Common myeloid progenitor, CD34-positive (primary cell): ENCODE data around the gene CAPN15. TPM values are rescaled to one million over a fixed set of nuclear protein-coding genes. Genes with fewer than 3 reads are reported as not detected.
"Not testable (repeated sequence)": the region's sequence is repeated elsewhere in the genome, so short reads cannot be mapped to it uniquely, and the experiment has no call there.

ENCODE experiments used
- CTCF ChIA-PET: fragments of 350-600 bp; sonication (Branson Sonifier 250); formaldehyde crosslinking; loops from one replicate; lab custom pipeline; 2021; ENCODE audit warnings: antibody characterized with exemption; lab: Charles Lee
- POLR2A ChIA-PET: fragments of 350-600 bp; sonication (Branson Sonifier 250); formaldehyde crosslinking; loops from one replicate; lab custom pipeline; 2021; ENCODE audit warnings: antibody characterized with exemption; lab: Charles Lee
- DNase-seq, 3 donors: peaks; one replicate each; pipeline versions ENCODE4 v3.0.0 to v3.0.0-alpha.2; 2013
- H3K27ac ChIP-seq, 2 experiments: 1 replicate in 1 of 2; 2 replicates in 1 of 2; pipeline ENCODE4 v1.7.0; 2013; ENCODE audit warnings: inconsistent platforms in 2 of 2, low read length in 2 of 2, mild to moderate bottlenecking in 2 of 2, low read depth in 1 of 2, moderate library complexity in 1 of 2; ENCODE audit not compliant: severe bottlenecking in 2 of 2, insufficient read depth in 1 of 2, poor library complexity in 1 of 2
- H3K27me3 ChIP-seq, 5 experiments: replicated peaks in 2 of 5; 1 replicate in 3 of 5; 2 replicates in 2 of 5; pipeline versions ENCODE4 v1.6.1 to v1.7.0; 2013; ENCODE audit warnings: low read length in 4 of 5, mild to moderate bottlenecking in 2 of 5, moderate library complexity in 2 of 5, inconsistent platforms in 1 of 5; ENCODE audit not compliant: insufficient read depth in 5 of 5, control insufficient read depth in 4 of 5
- H3K36me3 ChIP-seq, 4 experiments: 1 replicate in 2 of 4; 2 replicates in 2 of 4; pipeline versions ENCODE4 v1.6.1 to v1.7.0; 2013; ENCODE audit warnings: low read length in 3 of 4, control low read depth in 1 of 4, mild to moderate bottlenecking in 1 of 4; ENCODE audit not compliant: control insufficient read depth in 4 of 4, insufficient read depth in 4 of 4
- H3K4me1 ChIP-seq, 4 experiments: 1 replicate in 3 of 4; 2 replicates in 1 of 4; pipeline versions ENCODE4 v1.6.1 to v1.7.1; 2013; ENCODE audit warnings: low read length in 3 of 4, mild to moderate bottlenecking in 3 of 4, control low read depth in 1 of 4, inconsistent platforms in 1 of 4, moderate library complexity in 1 of 4; ENCODE audit not compliant: control insufficient read depth in 4 of 4, insufficient read depth in 4 of 4; ENCODE audit errors: control extremely low read depth in 1 of 4
- H3K4me3 ChIP-seq, 7 experiments: 1 replicate in 4 of 7; 2 replicates in 3 of 7; pipeline versions ENCODE4 v1.5.1 to v1.7.0; 2013; ENCODE audit warnings: mild to moderate bottlenecking in 7 of 7, low read length in 6 of 7, moderate library complexity in 6 of 7, inconsistent platforms in 2 of 7, low read depth in 2 of 7, control low read depth in 1 of 7; ENCODE audit not compliant: insufficient read depth in 4 of 7, control insufficient read depth in 1 of 7; ENCODE audit errors: extremely low read depth in 1 of 7
- H3K9me3 ChIP-seq, 5 experiments: 1 replicate in 4 of 5; 2 replicates in 1 of 5; pipeline versions ENCODE4 v1.6.1 to v1.7.1; 2013; ENCODE audit warnings: low read length in 4 of 5, mild to moderate bottlenecking in 2 of 5, inconsistent platforms in 1 of 5, low read depth in 1 of 5, moderate library complexity in 1 of 5; ENCODE audit not compliant: control insufficient read depth in 4 of 5, insufficient read depth in 2 of 5; ENCODE audit errors: control extremely low read depth in 1 of 5
- WGBS: methylation state at CpG from one replicate; pipeline ENCODE4 v1.1.5; 2013; ENCODE audit not compliant: insufficient coverage; 5-methylcytosine and 5-hydroxymethylcytosine counted together
- polyA plus RNA-seq: library from polyadenylated mRNA; unstranded; fragments of 120-200 nt; gene quantifications from one replicate; pipeline ENCODE4 v1.2.1, GENCODE V29; 2013

The CAPN15 gene
- 17.7 TPM for polyA plus RNA-seq

DNA sequence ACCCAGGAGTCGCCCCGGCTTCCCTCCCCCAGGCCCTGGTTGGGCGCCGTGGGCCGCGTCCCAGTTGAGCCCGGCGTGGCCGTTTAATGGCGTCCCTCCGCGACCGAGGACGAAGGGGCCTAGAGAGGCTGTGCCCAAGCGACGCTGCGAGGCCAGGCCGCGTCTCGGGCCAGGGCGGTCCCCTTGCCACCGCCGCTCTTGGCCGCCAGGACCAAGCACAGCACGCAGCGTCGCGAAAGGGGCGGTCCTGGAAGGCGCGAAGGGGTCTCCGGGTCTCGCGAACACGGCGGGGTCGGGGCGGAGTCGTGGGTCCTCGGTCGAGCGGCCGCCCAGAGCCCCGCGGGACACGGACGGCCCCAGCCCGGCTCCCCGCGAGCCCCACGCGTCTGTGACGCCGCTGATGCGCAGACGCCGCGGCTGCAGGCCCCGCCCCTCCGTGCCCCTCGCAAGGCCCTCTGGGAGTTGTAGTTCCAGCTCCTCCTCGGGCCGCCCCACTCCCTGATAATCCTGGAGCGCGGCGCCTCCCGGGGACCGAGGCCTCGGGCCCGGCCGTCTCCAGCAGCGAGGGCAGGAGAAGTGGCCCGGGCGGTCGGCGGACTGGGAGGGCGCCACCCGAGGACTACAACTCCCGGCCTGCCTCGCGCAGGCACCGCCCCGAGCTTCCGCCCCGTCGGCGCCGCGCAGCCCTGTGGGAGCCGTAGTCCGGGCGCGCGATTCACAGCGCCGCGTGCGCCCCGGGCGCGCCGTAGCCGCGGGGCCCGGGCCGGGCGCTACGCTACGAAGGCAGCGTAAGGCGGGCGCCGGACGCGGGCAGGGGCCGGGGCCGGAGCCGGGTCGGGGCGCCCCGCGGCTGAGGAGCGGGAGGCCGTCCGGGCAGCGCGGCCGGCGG lies at the start of gene CAPN15:
CAPN15 (plus strand) TSS at position 698 of the 889 bp plus-strand sequence. CDS start 19,127 bp downstream, outside the sequence.
- ChIA-PET POLR2A (interaction anchor here (1.0 kb wide), 1 partner anchor 61 kb away, joined by 5 read pairs; no protein-coding TSS in a partner anchor), CTCF (interaction anchor here (0.8 to 1.3 kb wide), 2 partner anchors 32 to 42 kb away, joined by 3 read pairs; no protein-coding TSS in a partner anchor)
- H3K27me3 ChIP-seq: no peaks in the 10 kb centered on the region
- H3K9me3 ChIP-seq: no peaks in the 10 kb centered on the region
- peaks cover 0 to 19% (median 2%) of the 10 kb centered on the region in 4 experiments for H3K36me3 ChIP-seq
- DNase-seq: peak; percentile 85 to 92 (median 91)
- H3K4me1 ChIP-seq: peaks cover 0 to 43% (median 33%) of the 10 kb centered on the region in 4 experiments
- under 1% methylated on average over 123 of the region's 129 CpGs for WGBS
- peak within 1 kb of the TSS; percentile 75 to 89 for H3K27ac ChIP-seq
- peak within 1 kb of the TSS; percentile 63 to 91 (median 83) for H3K4me3 ChIP-seq

DNA sequence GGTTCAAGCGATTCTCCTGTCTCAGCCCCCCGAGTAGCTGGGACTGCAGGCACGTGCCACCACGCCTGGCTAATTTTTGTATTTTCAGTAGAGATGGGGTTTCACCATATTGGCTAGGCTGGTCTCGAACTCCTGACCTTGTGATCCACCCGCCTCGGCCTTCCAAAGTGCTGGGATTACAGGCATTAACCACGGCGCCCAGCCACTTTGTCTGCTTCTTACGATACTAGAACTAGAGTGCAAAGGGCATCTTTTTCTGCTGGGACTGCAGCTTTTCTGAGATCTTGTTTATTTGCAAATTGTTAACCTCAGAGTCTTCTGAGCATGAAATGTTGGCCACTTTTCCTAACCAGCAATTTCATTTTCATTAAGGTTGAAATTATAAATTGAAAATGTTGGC lies 49.2 kb upstream of the CAPN15 start:
- peaks cover 0 to 23% (median 3%) of the 10 kb centered on the region in 4 experiments for H3K4me1 ChIP-seq
- POLR2A ChIA-PET: interaction anchor here (0.6 kb wide), 1 partner anchor 19 kb away, joined by 6 read pairs; no protein-coding TSS in a partner anchor

DNA sequence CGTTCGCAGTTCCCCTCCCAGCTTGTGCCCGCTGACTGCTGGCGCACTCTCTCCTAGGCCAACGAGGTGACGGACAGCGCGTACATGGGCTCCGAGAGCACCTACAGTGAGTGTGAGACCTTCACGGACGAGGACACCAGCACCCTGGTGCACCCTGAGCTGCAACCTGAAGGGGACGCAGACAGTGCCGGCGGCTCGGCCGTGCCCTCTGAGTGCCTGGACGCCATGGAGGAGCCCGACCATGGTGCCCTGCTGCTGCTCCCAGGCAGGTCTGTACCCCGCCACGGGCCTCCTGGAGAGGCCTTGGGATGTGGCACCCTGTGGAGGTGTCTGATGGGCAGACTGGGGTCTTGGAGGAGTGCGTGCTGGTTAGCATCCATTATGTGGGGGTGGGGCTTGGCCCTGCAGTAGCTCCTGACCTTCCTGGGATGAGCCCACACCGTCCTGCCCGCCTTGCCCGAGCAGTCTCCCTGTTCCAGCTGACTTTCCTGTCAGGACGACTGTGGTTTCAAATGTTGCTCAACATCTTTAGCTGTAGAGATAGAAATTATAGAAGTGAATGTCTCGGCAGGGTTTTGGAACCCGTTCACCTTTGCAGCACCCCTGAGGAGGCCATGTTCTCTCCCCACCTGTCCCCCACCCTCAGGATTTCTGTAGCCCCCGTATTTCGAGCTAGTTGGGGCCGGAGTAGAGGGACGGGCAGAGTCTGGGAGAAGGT lies 44.9 kb upstream of the CAPN15 start:
- H3K27me3 ChIP-seq: no peaks in the 10 kb centered on the region
- POLR2A ChIA-PET: no interaction called here
- CTCF ChIA-PET: interaction anchor here (1.3 to 2.0 kb wide), 4 partner anchors 12 to 110 kb away, joined by 3 to 4 read pairs (median 4); no protein-coding TSS in a partner anchor
- peaks cover 2 to 19% (median 8%) of the 10 kb centered on the region in 4 experiments for H3K36me3 ChIP-seq
- H3K27ac ChIP-seq: no peak overlapping the region
- WGBS: 99% methylated on average over 28 of the region's 31 CpGs
- H3K4me1 ChIP-seq: peaks cover 0 to 9% (median 0%) of the 10 kb centered on the region in 4 experiments
- no peak overlapping the region for H3K4me3 ChIP-seq
- no peak for DNase-seq
- H3K9me3 ChIP-seq: no peaks in the 10 kb centered on the region

More for the DNA sequence above, 49.2 kb upstream of the CAPN15 start:
- not testable (repeated sequence) for H3K27me3 ChIP-seq, H3K27ac ChIP-seq, DNase-seq, H3K4me3 ChIP-seq, H3K9me3 ChIP-seq
- peaks cover 0 to 12% (median 6%) of the 10 kb centered on the region in 4 experiments for H3K36me3 ChIP-seq
- 97% methylated on average over 6 of the region's 10 CpGs for WGBS
- CTCF ChIA-PET: interaction anchor here (2.7 kb wide), 1 partner anchor 10 kb away, joined by 13 read pairs; no protein-coding TSS in a partner anchor

DNA sequence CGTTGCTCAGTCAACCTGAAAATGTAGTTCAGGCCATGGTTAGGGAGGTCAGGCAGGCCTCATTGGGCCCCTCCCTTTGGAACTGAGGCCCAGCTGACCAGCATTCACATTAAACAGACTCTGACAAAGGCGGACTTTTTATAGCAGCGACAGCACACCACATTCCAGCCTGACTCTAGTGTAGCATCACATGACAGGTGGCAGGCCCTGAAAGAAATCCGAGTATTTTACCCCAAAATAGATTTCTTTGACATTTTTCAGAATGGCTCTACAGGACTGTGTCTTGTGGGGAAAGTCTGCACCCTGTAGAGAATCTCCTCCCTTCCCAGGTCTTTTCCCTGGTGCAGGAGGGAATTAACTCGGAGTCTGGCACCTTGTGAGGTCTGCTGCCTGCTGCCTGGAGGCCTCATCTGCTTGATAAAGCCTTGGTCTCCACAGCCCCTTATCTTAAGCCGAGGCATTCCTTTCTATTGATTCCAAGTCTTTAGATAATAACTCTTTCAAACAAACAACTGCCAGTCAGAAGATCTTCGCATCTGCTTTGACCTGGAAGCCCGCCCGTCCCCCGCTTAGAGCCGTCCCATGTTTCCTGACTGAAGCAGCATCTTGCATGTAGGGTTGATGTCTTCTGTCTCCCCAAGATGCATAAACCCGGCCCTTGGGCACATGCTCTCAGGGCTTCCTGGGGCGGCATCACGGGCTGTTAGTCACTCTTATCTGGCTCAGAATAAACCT lies 44.0 kb upstream of the CAPN15 start:
- Histone ChIP-seq H3K9me3 (no peaks in the 10 kb centered on the region), H3K27ac (no peak overlapping the region), H3K4me3 (no peak overlapping the region), H3K27me3 (no peaks in the 10 kb centered on the region), H3K36me3 (peaks cover 2 to 21% (median 8%) of the 10 kb centered on the region in 4 experiments), H3K4me1 (peaks cover 0 to 5% (median 0%) of the 10 kb centered on the region in 4 experiments)
- 96% methylated on average over 11 of the region's 14 CpGs for WGBS
- CTCF ChIA-PET: interaction anchor here (0.6 to 2.0 kb wide), 4 partner anchors 11 to 109 kb away, joined by 3 to 4 read pairs (median 3); no protein-coding TSS in a partner anchor
- POLR2A ChIA-PET: no interaction called here
- DNase-seq: no peak

DNA sequence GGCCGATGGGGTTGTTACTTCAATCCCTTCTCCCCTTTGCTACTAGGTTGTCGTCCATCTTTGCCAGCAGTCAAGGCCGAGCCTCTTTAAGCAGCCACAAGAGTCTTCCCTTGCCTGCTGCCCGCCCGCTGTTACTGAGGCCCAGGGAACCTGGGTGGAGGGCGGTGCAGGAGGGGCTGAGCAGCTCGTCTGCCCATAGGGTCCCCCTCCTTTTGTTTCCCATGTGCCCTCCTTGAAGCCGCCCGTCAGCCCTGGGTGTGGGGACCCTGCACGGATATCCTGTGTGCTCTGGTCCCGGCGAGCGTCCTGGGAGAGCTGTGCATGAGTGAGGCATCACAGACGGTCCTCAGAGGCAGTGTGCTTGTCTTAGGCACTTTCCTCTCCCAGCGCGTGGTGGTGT lies 37.9 kb upstream of the CAPN15 start:
- POLR2A ChIA-PET: no interaction called here
- H3K36me3 ChIP-seq: peaks cover 0 to 31% (median 14%) of the 10 kb centered on the region in 4 experiments
- CTCF ChIA-PET: interaction anchor here (1.2 to 2.5 kb wide), 4 partner anchors 16 to 97 kb away, joined by 3 to 11 read pairs (median 4); no protein-coding TSS in a partner anchor
- H3K9me3 ChIP-seq: no peaks in the 10 kb centered on the region
- peaks cover 0 to 5% (median 0%) of the 10 kb centered on the region in 4 experiments for H3K4me1 ChIP-seq
- no peak overlapping the region for H3K27ac ChIP-seq
- H3K27me3 ChIP-seq: no peaks in the 10 kb centered on the region
- 95% methylated on average over 15 of the region's 16 CpGs for WGBS
- no peak overlapping the region for H3K4me3 ChIP-seq
- DNase-seq: no peak

DNA sequence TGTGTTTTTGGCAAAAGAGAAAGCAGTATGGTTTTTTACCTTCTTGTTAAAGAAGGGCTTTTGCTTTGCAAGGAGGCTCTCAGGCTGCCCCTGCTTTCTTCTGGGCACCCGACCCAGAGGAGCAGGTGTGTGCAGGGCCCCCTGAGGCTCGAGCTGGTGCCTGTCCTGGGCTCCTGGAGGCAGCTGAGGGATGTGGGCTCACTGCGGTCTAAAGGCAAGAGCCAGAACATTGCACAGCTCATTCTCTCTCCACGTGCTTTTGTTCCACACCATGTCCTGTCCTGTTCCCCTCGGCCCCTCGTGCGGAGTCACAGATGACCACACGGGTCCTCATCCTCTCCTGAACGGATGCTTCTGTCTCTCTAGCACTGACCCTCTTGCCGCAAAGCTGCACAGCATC lies 36.7 kb upstream of the CAPN15 start:
- 98% methylated on average over 10 of the region's 10 CpGs for WGBS
- no peak for DNase-seq
- Histone ChIP-seq H3K4me3 (no peak overlapping the region), H3K27ac (no peak overlapping the region), H3K36me3 (peaks cover 0 to 31% (median 13%) of the 10 kb centered on the region in 4 experiments), H3K4me1 (peaks cover 0 to 13% (median 0%) of the 10 kb centered on the region in 4 experiments), H3K27me3 (no peaks in the 10 kb centered on the region), H3K9me3 (no peaks in the 10 kb centered on the region)
- ChIA-PET POLR2A (no interaction called here), CTCF (interaction anchor here (1.0 to 2.5 kb wide), 5 partner anchors 11 to 99 kb away, joined by 3 to 11 read pairs (median 3); no protein-coding TSS in a partner anchor)
